Ishikawa (cell line): ENCODE results near the gene TMEM52.

Experiments used
- CEBPB ChIP-seq: IDR thresholded peaks from 2 replicates; pipeline ENCODE4 v1.6.1; 2012
- CREB1 ChIP-seq: IDR thresholded peaks from 2 replicates; pipeline ENCODE4 v1.6.1; 2012; ENCODE audit warnings: low read depth
- EGR1 ChIP-seq: IDR thresholded peaks from 2 replicates; pipeline ENCODE4 v1.6.1; 2012
- EP300 ChIP-seq: IDR thresholded peaks from 2 replicates; pipeline ENCODE4 v1.6.1; 2012; ENCODE audit warnings: borderline replicate concordance
- FOXM1 ChIP-seq: IDR thresholded peaks from 2 replicates; pipeline ENCODE4 v1.6.1; 2012; ENCODE audit warnings: low read depth, borderline replicate concordance
- NFIC ChIP-seq: IDR thresholded peaks from 2 replicates; pipeline ENCODE4 v1.6.1; 2012
- RAD21 ChIP-seq: IDR thresholded peaks from 2 replicates; pipeline ENCODE4 v1.6.1; 2012; ENCODE audit warnings: low read depth
- TAF1 ChIP-seq: IDR thresholded peaks from 2 replicates; pipeline ENCODE4 v1.6.1; 2012; ENCODE audit warnings: low read depth, mild to moderate bottlenecking
- TCF12 ChIP-seq: IDR thresholded peaks from 2 replicates; pipeline ENCODE4 v1.6.1; 2012; ENCODE audit warnings: low read depth
- TEAD4 ChIP-seq: IDR thresholded peaks from 2 replicates; pipeline ENCODE4 v1.6.1; 2012
- YY1 ChIP-seq: IDR thresholded peaks from 2 replicates; pipeline ENCODE4 v1.6.1; 2012; ENCODE audit warnings: low read depth
- ZBTB7A ChIP-seq: IDR thresholded peaks from 2 replicates; pipeline ENCODE4 v1.6.1; 2012; ENCODE audit warnings: low read depth
- TF ChIP-seq, protein P1 (sequence below): IDR thresholded peaks from 2 replicates; pipeline ENCODE4 v1.6.1; 2012
- TF ChIP-seq, protein P2 (sequence below): IDR thresholded peaks from 2 replicates; pipeline ENCODE4 v1.6.1; 2012; ENCODE audit warnings: low read depth, mild to moderate bottlenecking
- TF ChIP-seq, protein P3 (sequence below): IDR thresholded peaks from 2 replicates; pipeline ENCODE4 v1.6.1; 2012

The TMEM52 gene

DNA sequence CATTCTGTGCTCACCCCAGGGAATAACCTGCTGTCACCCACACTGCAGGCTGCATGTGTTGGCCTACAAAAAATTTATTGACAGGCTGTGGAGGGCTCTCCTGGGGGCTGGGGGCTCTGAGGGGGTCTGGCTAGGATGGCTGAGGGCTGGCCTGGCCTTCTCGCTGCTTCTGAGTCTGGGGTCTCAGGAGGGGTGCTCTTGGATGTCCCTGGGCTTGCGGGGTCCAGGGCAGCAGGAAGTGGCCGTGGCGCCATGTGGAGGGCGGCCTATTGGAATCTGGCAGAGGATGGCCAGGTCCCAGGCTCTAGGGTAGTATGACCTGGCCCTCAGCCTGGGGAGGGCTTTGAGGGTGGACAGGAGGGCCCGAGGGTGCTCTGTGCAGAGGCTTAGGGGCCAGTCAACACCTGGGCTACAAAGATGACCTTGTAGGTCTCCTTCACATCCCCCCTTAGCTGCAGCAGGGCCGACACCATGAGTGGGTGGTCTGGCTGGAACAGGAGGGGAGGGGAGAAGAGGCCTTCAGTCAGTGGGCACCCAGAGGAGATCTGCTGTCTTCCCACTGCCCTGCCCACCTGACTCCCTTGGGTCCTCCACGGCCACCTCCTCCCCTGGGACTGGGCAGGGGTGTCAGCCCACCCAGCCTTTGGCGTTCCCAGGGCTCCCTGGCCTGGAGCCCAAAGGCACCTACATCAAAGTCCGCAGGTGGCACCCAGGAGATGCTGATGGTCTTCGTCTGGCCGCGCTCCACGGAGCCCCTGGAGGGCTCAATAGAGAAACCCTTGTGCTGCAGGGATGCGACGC, 3.0 kb upstream of the TMEM52 start:
- TF ChIP-seq, protein P1, sequence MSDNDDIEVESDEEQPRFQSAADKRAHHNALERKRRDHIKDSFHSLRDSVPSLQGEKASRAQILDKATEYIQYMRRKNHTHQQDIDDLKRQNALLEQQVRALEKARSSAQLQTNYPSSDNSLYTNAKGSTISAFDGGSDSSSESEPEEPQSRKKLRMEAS: no peak
- no peak for TF ChIP-seq ZBTB7A
- TF ChIP-seq EP300: no peak
- no peak for TF ChIP-seq YY1
- TF ChIP-seq TCF12: no peak
- no peak for TF ChIP-seq FOXM1
- no peak for TF ChIP-seq CEBPB
- TF ChIP-seq TAF1: no peak
- no peak for TF ChIP-seq NFIC

DNA sequence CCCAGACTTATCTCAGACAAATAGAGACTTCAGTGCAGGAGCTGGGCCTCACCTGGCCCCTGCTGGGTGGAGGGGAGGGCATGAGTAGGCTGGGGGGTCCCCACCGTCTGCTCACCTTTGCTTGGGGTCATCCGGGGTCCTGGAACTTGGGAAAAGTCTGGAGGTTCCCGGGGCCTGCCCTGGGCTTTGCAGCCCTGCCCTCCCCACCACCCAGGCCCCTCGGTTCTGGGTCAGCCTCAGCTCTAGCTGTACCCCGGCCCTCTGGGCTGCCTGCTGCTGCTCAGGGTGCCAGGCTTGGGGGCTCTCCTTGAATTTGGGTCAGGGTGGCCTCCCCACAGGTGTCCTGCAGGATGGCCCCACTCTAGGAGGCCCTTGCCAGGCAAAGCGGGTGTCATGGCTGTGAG, 2.4 kb upstream of the TMEM52 start:
- TF ChIP-seq EP300 (no peak), FOXM1 (no peak), TEAD4 (no peak), CREB1 (no peak), RAD21 (no peak), ZBTB7A (no peak), YY1 (no peak), CEBPB (no peak), TAF1 (no peak), TCF12 (no peak), NFIC (no peak), EGR1 (no peak)
- TF ChIP-seq, protein P2, sequence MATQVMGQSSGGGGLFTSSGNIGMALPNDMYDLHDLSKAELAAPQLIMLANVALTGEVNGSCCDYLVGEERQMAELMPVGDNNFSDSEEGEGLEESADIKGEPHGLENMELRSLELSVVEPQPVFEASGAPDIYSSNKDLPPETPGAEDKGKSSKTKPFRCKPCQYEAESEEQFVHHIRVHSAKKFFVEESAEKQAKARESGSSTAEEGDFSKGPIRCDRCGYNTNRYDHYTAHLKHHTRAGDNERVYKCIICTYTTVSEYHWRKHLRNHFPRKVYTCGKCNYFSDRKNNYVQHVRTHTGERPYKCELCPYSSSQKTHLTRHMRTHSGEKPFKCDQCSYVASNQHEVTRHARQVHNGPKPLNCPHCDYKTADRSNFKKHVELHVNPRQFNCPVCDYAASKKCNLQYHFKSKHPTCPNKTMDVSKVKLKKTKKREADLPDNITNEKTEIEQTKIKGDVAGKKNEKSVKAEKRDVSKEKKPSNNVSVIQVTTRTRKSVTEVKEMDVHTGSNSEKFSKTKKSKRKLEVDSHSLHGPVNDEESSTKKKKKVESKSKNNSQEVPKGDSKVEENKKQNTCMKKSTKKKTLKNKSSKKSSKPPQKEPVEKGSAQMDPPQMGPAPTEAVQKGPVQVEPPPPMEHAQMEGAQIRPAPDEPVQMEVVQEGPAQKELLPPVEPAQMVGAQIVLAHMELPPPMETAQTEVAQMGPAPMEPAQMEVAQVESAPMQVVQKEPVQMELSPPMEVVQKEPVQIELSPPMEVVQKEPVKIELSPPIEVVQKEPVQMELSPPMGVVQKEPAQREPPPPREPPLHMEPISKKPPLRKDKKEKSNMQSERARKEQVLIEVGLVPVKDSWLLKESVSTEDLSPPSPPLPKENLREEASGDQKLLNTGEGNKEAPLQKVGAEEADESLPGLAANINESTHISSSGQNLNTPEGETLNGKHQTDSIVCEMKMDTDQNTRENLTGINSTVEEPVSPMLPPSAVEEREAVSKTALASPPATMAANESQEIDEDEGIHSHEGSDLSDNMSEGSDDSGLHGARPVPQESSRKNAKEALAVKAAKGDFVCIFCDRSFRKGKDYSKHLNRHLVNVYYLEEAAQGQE: no peak
- TF ChIP-seq, protein P3, sequence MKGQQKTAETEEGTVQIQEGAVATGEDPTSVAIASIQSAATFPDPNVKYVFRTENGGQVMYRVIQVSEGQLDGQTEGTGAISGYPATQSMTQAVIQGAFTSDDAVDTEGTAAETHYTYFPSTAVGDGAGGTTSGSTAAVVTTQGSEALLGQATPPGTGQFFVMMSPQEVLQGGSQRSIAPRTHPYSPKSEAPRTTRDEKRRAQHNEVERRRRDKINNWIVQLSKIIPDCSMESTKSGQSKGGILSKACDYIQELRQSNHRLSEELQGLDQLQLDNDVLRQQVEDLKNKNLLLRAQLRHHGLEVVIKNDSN: no peak
- TF ChIP-seq, protein P1: no peak

DNA sequence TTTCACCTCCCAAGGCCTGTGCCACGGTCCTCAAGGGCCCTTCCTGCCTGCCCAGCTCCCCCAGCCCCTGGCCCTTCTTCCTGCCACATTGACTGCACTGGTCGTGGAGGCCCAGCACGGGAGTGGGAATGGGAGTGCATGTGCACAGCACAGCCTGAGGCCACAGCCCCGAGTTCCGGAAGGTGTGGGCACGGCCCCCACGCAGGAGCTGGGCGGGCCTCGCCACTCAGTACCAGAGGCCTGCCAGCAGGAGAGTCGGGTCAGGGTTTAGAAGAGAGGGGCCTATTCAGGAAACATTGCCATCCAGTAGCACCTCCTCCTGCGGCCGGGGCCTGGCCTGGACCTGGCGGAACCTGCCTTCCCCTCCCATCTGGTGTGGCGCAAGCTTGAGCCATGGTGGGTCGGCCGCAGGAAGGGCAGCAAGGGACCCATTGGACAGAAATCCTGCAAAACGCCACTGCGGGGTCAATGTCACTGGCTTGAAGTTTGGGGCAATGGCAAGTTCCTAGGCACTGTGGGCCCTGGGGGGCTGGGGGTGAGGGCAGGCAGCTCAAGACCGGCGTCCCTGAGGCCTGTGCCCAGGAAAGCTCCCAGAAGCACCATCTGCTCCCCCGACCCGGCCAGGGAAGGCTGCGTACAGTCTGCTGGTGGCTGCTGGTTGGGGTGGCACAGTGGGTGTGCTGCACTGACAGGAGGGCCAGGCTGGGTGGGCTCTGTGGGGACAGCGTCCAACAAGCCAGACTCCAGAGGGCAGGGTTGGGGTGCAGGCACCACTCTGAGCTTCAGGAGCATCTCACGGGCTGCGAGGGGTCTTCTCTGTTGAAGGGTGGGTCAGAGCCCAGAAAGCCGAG, 1.8 kb upstream of the TMEM52 start:
- TF ChIP-seq ZBTB7A (no peak), EGR1 (no peak), RAD21 (no peak), YY1 (no peak), EP300 (no peak), FOXM1 (no peak), NFIC (no peak), CREB1 (no peak), TAF1 (no peak), TCF12 (no peak)
- TF ChIP-seq, protein P2: no peak

DNA sequence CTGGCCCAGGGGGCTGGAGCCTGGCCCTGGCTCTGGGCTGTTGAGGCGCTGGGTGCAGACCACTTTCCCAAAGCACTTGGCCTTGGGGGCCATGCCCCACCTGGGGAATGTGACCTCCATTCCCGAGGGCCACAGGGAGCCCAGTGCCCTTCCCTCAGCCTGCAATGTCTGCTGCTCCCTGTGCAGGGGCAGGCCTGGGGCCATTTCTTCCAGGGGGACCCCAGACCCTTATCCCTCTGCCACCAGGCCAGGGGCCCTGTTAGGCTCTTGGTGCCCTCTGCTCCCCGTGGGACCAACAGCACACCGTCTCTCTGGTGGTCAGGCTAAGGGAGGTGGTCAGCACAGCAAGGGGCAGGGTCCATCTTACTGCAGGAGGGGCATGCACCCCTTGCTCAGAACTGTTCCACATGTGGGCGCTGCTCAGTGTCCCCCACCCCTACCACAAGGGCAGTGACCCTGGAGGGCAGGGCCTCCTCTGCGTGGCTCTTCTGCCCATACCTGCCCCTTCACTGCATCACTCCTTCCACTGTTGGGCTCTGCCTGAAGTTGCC, 1.1 kb upstream of the TMEM52 start:
- TF ChIP-seq, protein P3: no peak
- TF ChIP-seq TCF12 (no peak), RAD21 (no peak), FOXM1 (no peak), ZBTB7A (no peak), YY1 (no peak), TAF1 (no peak), TEAD4 (no peak), CEBPB (no peak), CREB1 (no peak)
- TF ChIP-seq, protein P2: no peak
- TF ChIP-seq, protein P1: no peak
